Measurements from ENCODE around the gene SLIT3.

The SLIT3 gene

GRCh38 chr5:168613996-168614395 lies 686.9 kb downstream of the SLIT3 start:
- Histone ChIP-seq H3K27ac (ENCODE audit: low read length) (no peak overlapping the region), H3K9me3 (ENCODE audit: control insufficient read depth in 2 of 2, low read length in 2 of 2) (no peaks in the 10 kb centered on the region), H3K27me3 (ENCODE audit: control insufficient read depth in 1 of 2, insufficient read depth in 2 of 2, low read length in 2 of 2) (no peaks in the 10 kb centered on the region), H3K36me3 (ENCODE audit: control insufficient read depth in 2 of 2, insufficient read depth in 2 of 2, low read length in 2 of 2) (no peaks in the 10 kb centered on the region), H3K4me3 (ENCODE audit: low read length in 2 of 2) (no peak overlapping the region), H3K4me1 (ENCODE audit: control insufficient read depth, insufficient read depth, low read length) (no peaks in the 10 kb centered on the region), H3K9ac (ENCODE audit: low read length in 2 of 2) (no peak overlapping the region)

GRCh38 chr5:168613396-168613795 lies 687.5 kb downstream of the SLIT3 start:
- Histone ChIP-seq H3K27ac (ENCODE audit: low read length) (no peak overlapping the region), H3K9me3 (ENCODE audit: control insufficient read depth in 2 of 2, low read length in 2 of 2) (no peaks in the 10 kb centered on the region), H3K36me3 (ENCODE audit: control insufficient read depth in 2 of 2, insufficient read depth in 2 of 2, low read length in 2 of 2) (no peaks in the 10 kb centered on the region), H3K4me1 (ENCODE audit: control insufficient read depth, insufficient read depth, low read length) (no peaks in the 10 kb centered on the region), H3K9ac (ENCODE audit: low read length in 2 of 2) (no peak overlapping the region), H3K4me3 (ENCODE audit: low read length in 2 of 2) (no peak overlapping the region), H3K27me3 (ENCODE audit: control insufficient read depth in 1 of 2, insufficient read depth in 2 of 2, low read length in 2 of 2) (no peaks in the 10 kb centered on the region)

GRCh38 chr5:168612996-168613395 lies 687.9 kb downstream of the SLIT3 start:
- no peaks in the 10 kb centered on the region for H3K27me3 ChIP-seq (ENCODE audit: control insufficient read depth in 1 of 2, insufficient read depth in 2 of 2, low read length in 2 of 2)
- H3K36me3 ChIP-seq (ENCODE audit: control insufficient read depth in 2 of 2, insufficient read depth in 2 of 2, low read length in 2 of 2) = no peaks in the 10 kb centered on the region
- no peaks in the 10 kb centered on the region for H3K4me1 ChIP-seq (ENCODE audit: control insufficient read depth, insufficient read depth, low read length)
- H3K9ac ChIP-seq (ENCODE audit: low read length in 2 of 2) = no peak overlapping the region
- H3K27ac ChIP-seq (ENCODE audit: low read length) = no peak overlapping the region
- no peak overlapping the region for H3K4me3 ChIP-seq (ENCODE audit: low read length in 2 of 2)
- no peaks in the 10 kb centered on the region for H3K9me3 ChIP-seq (ENCODE audit: control insufficient read depth in 2 of 2, low read length in 2 of 2)

- Histone ChIP-seq H3K27ac (ENCODE audit: low read length) (no peak overlapping the region), H3K4me1 (ENCODE audit: control insufficient read depth, insufficient read depth, low read length) (no peaks in the 10 kb centered on the region), H3K9me3 (ENCODE audit: control insufficient read depth in 2 of 2, low read length in 2 of 2) (no peaks in the 10 kb centered on the region), H3K9ac (ENCODE audit: low read length in 2 of 2) (no peak overlapping the region), H3K36me3 (ENCODE audit: control insufficient read depth in 2 of 2, insufficient read depth in 2 of 2, low read length in 2 of 2) (no peaks in the 10 kb centered on the region), H3K27me3 (ENCODE audit: control insufficient read depth in 1 of 2, insufficient read depth in 2 of 2, low read length in 2 of 2) (no peaks in the 10 kb centered on the region), H3K4me3 (ENCODE audit: low read length in 2 of 2) (no peak overlapping the region)
Measured at GRCh38 chr5:168612123-168612522, 688.8 kb downstream of the SLIT3 start.

All from stomach smooth muscle (tissue), 2 donors.